ENCODE data around the gene TRIM29. TPM values are rescaled to one million over a fixed set of nuclear protein-coding genes. Genes with fewer than 3 reads are reported as not detected.
A peak's percentile ranks its signal among the peaks of the same experiment; 100 is the strongest.

Gene TRIM29
- total RNA-seq, 1 experiment from 2014 or later: not detected

GRCh38 chr11:120133216-120134105, 4.5 kb downstream of the TRIM29 start:
- no peak overlapping the region for H2BK20ac ChIP-seq (ENCODE audit: low read depth, low read length, poor library complexity, severe bottlenecking)
- TF ChIP-seq, protein P1, sequence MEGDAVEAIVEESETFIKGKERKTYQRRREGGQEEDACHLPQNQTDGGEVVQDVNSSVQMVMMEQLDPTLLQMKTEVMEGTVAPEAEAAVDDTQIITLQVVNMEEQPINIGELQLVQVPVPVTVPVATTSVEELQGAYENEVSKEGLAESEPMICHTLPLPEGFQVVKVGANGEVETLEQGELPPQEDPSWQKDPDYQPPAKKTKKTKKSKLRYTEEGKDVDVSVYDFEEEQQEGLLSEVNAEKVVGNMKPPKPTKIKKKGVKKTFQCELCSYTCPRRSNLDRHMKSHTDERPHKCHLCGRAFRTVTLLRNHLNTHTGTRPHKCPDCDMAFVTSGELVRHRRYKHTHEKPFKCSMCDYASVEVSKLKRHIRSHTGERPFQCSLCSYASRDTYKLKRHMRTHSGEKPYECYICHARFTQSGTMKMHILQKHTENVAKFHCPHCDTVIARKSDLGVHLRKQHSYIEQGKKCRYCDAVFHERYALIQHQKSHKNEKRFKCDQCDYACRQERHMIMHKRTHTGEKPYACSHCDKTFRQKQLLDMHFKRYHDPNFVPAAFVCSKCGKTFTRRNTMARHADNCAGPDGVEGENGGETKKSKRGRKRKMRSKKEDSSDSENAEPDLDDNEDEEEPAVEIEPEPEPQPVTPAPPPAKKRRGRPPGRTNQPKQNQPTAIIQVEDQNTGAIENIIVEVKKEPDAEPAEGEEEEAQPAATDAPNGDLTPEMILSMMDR (conservative IDR thresholded peaks at IDR 0.05): no peak
- H2BK5ac ChIP-seq (ENCODE audit: insufficient read length, low read length): no peak overlapping the region
- H3K4ac ChIP-seq (ENCODE audit: low read depth, low read length): no peak overlapping the region
- H4K8ac ChIP-seq (replicated peaks; ENCODE audit: insufficient read length, low read depth, low read length): no peak overlapping the region
- H3K4me1 Mint-ChIP-seq: peaks cover 6 to 9% of the 10 kb centered on the region in 2 experiments
- no peak overlapping the region for H3K9ac ChIP-seq (ENCODE audit: extremely low read depth, insufficient read length, low read length)
- H2BK15ac ChIP-seq (ENCODE audit: low read depth, low read length): no peak overlapping the region
- H3K27ac Mint-ChIP-seq: peak overlapping the region in 2 of 3 experiments; percentile 21 to 73; a peak in 2 of 7 replicates
- H4K5ac ChIP-seq (ENCODE audit: insufficient read length, low read depth, low read length): no peak overlapping the region
- H3K27me3 Mint-ChIP-seq (ENCODE audit: low read depth): peaks cover 66% of the 10 kb centered on the region
- no peak overlapping the region for H2AK5ac ChIP-seq (ENCODE audit: insufficient read length, low read length)
- H3K36me3 Mint-ChIP-seq (ENCODE audit: insufficient read depth in 1 of 3, low read depth in 3 of 3): no peaks in the 10 kb centered on the region
- peak; percentile 16 for DNase-seq
- WGBS (ENCODE audit: extremely low coverage, insufficient read length, low lambda C conversion rate): no CpG with 5 or more reads among the region's 11 CpGs
- H3T11ph ChIP-seq (ENCODE audit: low read length): no peak overlapping the region
- H3K56ac ChIP-seq (ENCODE audit: insufficient read length, low read depth, low read length): no peak overlapping the region
- H3K4me1 ChIP-seq (ENCODE audit: insufficient read depth, low read length): no peaks in the 10 kb centered on the region
- no peaks in the 10 kb centered on the region for H3K9me3 Mint-ChIP-seq
- H3K4me2 ChIP-seq (ENCODE audit: insufficient read depth, insufficient read length, low read length): no peak overlapping the region
- H3K79me2 ChIP-seq (ENCODE audit: insufficient read depth, low read length): no peaks in the 10 kb centered on the region
- no peaks in the 10 kb centered on the region for H3K9me3 ChIP-seq (ENCODE audit: control insufficient read depth, low read depth, low read length)
- no peaks in the 10 kb centered on the region for H3K27me3 ChIP-seq (ENCODE audit: insufficient read depth, low read length)
- H3K4me3 Mint-ChIP-seq: no peak overlapping the region
- H2BK120ac ChIP-seq (ENCODE audit: low read depth, low read length, poor library complexity, severe bottlenecking): no peak overlapping the region
- H3K18ac ChIP-seq (ENCODE audit: insufficient read length, low read depth, low read length): no peak overlapping the region
- no peak overlapping the region for H3K27ac ChIP-seq (ENCODE audit: insufficient read length, low read depth, low read length)
- no peaks in the 10 kb centered on the region for H3K23me2 ChIP-seq (ENCODE audit: insufficient read length, low read depth, low read length, poor library complexity, severe bottlenecking)
- H4K91ac ChIP-seq (ENCODE audit: insufficient read length, low read depth, low read length): no peak overlapping the region
- peaks cover 2% of the 10 kb centered on the region for H4K20me1 ChIP-seq (ENCODE audit: control insufficient read depth, insufficient read depth, insufficient read length)
- H3K79me1 ChIP-seq (ENCODE audit: insufficient read depth, low read depth, low read length, poor library complexity, severe bottlenecking): no peaks in the 10 kb centered on the region
- no peak overlapping the region for H3K14ac ChIP-seq (ENCODE audit: insufficient read depth, low read length)
- H2AFZ ChIP-seq (ENCODE audit: low read length): no peak overlapping the region
- no peak overlapping the region for H3K23ac ChIP-seq (ENCODE audit: insufficient read length, low read depth, low read length)
- H2BK12ac ChIP-seq (ENCODE audit: insufficient read length, low read depth, low read length): no peak overlapping the region

Data from H9 (cell line).